Nephron progenitor cell (in vitro differentiated cells): Measurements from ENCODE around the gene MKS1.

Source experiments
- DNase-seq: peaks from one replicate; pipeline ENCODE4 v3.0.0; 2021
- H3K27ac Mint-ChIP-seq: 2 replicates; pipeline ENCODE4 v1.8.0; 2021; ENCODE audit warnings: mild to moderate bottlenecking, moderate library complexity, mixed read lengths
- H3K27me3 Mint-ChIP-seq: 2 replicates; pipeline ENCODE4 v1.8.0; 2021; ENCODE audit warnings: mild to moderate bottlenecking, low read depth, mixed read lengths; ENCODE audit not compliant: poor library complexity
- H3K36me3 Mint-ChIP-seq: 2 replicates; pipeline ENCODE4 v1.8.0; 2021; ENCODE audit warnings: low read depth, mixed read lengths
- H3K4me1 Mint-ChIP-seq: 2 replicates; pipeline ENCODE4 v1.8.0; 2021; ENCODE audit warnings: mixed read lengths
- H3K4me3 Mint-ChIP-seq: 2 replicates; pipeline ENCODE4 v1.8.0; 2021; ENCODE audit warnings: mild to moderate bottlenecking, moderate library complexity, mixed read lengths
- H3K9me3 Mint-ChIP-seq: 2 replicates; pipeline ENCODE4 v1.8.0; 2021; ENCODE audit warnings: mild to moderate bottlenecking, moderate library complexity, mixed read lengths
- CTCF ChIP-seq: fragments of 200-600 bp; sonication (generic); IDR thresholded peaks from 2 replicates; pipeline ENCODE4 v1.5.0; 2021; ENCODE audit warnings: antibody characterized with exemption

The MKS1 gene

GRCh38 chr17:58187675-58188074 is 31.4 kb downstream of the MKS1 start:
- Mint-ChIP-seq H3K27me3 (peaks cover 37% of the 10 kb centered on the region), H3K4me1 (peaks cover 13% of the 10 kb centered on the region), H3K27ac (no peak overlapping the region), H3K4me3 (no peak overlapping the region), H3K9me3 (no peaks in the 10 kb centered on the region), H3K36me3 (no peaks in the 10 kb centered on the region)
- DNase-seq, result no peak
- no peak for TF ChIP-seq CTCF

- Mint-ChIP-seq H3K9me3 (no peaks in the 10 kb centered on the region), H3K36me3 (no peaks in the 10 kb centered on the region), H3K4me3 (no peak overlapping the region), H3K4me1 (peaks cover 13% of the 10 kb centered on the region), H3K27me3 (peaks cover 36% of the 10 kb centered on the region), H3K27ac (no peak overlapping the region)
- DNase-seq, result no peak
- TF ChIP-seq CTCF, result no peak
These were observed 32.0 kb downstream of the MKS1 start for GRCh38 chr17:58187063-58187462.

- TF ChIP-seq CTCF, result no peak
- Mint-ChIP-seq H3K36me3 (no peaks in the 10 kb centered on the region), H3K9me3 (no peaks in the 10 kb centered on the region), H3K4me3 (no peak overlapping the region), H3K4me1 (peaks cover 13% of the 10 kb centered on the region), H3K27me3 (peaks cover 40% of the 10 kb centered on the region), H3K27ac (no peak overlapping the region)
- DNase-seq, result no peak
These were observed 32.5 kb downstream of the MKS1 start for GRCh38 chr17:58186591-58186990.

- H3K4me3 Mint-ChIP-seq, result no peak overlapping the region
- no peak for TF ChIP-seq CTCF
- H3K27ac Mint-ChIP-seq, result no peak overlapping the region
- peaks cover 9% of the 10 kb centered on the region for H3K4me1 Mint-ChIP-seq
- peaks cover 54% of the 10 kb centered on the region for H3K27me3 Mint-ChIP-seq
- H3K9me3 Mint-ChIP-seq, result no peaks in the 10 kb centered on the region
- DNase-seq, result no peak
- no peaks in the 10 kb centered on the region for H3K36me3 Mint-ChIP-seq
These were observed 33.9 kb downstream of the MKS1 start for GRCh38 chr17:58184986-58185761.

- H3K36me3 Mint-ChIP-seq, result no peaks in the 10 kb centered on the region
- no peak overlapping the region for H3K27ac Mint-ChIP-seq
- H3K4me1 Mint-ChIP-seq, result peaks cover 9% of the 10 kb centered on the region
- no peaks in the 10 kb centered on the region for H3K9me3 Mint-ChIP-seq
- DNase-seq, result no peak
- no peak overlapping the region for H3K4me3 Mint-ChIP-seq
- no peak for TF ChIP-seq CTCF
- peaks cover 49% of the 10 kb centered on the region for H3K27me3 Mint-ChIP-seq
These were observed 34.6 kb downstream of the MKS1 start for GRCh38 chr17:58184308-58184985.
